ENCODE measurements around the gene PPM1N.
"Not testable (repeated sequence)": the region's sequence is repeated elsewhere in the genome, so short reads cannot be mapped to it uniquely, and the experiment has no call there.

Gene PPM1N

GRCh38 chr19:45506989-45507871 lies 9.0 kb downstream of the PPM1N start, which contains the start of gene VASP:
TSS of gene VASP (plus strand) at chr19:45507479. CDS start at chr19:45507772, 293 bp downstream.
- no peaks in the 10 kb centered on the region for H3K36me3 ChIP-seq (ENCODE audit: insufficient read depth, low read length)
- H3K4me1 ChIP-seq (ENCODE audit: insufficient read depth, low read length) = peaks cover 26% of the 10 kb centered on the region
- peak within 1 kb of the TSS; percentile 94 for H3K27ac ChIP-seq (ENCODE audit: low read depth, low read length)
- H3K9ac ChIP-seq (ENCODE audit: low read length) = peak within 1 kb of the TSS; percentile 100
- no peaks in the 10 kb centered on the region for H3K9me3 ChIP-seq (ENCODE audit: low read length)
- H3K27me3 ChIP-seq (ENCODE audit: control insufficient read depth in 1 of 2, insufficient read depth in 2 of 2, low read length in 2 of 2) = no peaks in the 10 kb centered on the region
- peak within 1 kb of the TSS; percentile 98 for H3K4me3 ChIP-seq (ENCODE audit: low read depth in 1 of 2, low read length in 2 of 2)

DNA sequence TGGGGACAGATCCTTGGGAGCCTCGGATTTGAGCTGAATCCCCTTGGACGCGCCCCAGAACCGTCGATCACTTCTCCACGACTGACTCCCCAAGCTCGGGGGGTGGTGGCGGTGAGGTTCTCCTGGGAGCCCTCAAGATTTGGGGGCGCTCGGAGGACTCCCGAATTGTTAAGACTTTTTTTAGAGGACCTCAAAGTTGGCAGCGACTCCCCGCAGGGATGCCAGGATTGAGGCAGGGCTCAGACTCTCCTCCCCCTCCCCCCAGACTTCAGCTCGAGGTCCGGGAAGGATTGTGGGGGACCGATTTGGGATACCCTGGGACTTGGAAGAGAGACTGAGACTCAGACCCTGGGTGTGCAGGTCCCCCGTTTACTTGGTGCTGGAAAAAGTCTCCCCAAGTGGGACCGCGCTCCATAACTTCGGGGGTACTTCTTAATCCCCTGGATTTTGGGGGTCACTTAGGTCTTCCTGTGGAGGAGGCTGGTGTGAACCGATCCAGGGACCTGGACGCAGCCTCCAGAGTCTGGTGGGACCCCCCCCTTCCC lies 9.7 kb downstream of the PPM1N start:
- H3K36me3 ChIP-seq (ENCODE audit: insufficient read depth, low read length) = no peaks in the 10 kb centered on the region
- peaks cover 28% of the 10 kb centered on the region for H3K4me1 ChIP-seq (ENCODE audit: insufficient read depth, low read length)
- H3K27ac ChIP-seq (ENCODE audit: low read depth, low read length) = peak overlapping the region; percentile 94
- H3K27me3 ChIP-seq (ENCODE audit: control insufficient read depth in 1 of 2, insufficient read depth in 2 of 2, low read length in 2 of 2) = no peaks in the 10 kb centered on the region
- H3K9ac ChIP-seq (ENCODE audit: low read length) = peak overlapping the region; percentile 100
- H3K9me3 ChIP-seq (ENCODE audit: low read length) = no peaks in the 10 kb centered on the region
- H3K4me3 ChIP-seq (ENCODE audit: low read depth in 1 of 2, low read length in 2 of 2) = peak overlapping the region; percentile 98

GRCh38 chr19:45508417-45508860 lies 10.2 kb downstream of the PPM1N start:
- Histone ChIP-seq H3K36me3 (ENCODE audit: insufficient read depth, low read length) (no peaks in the 10 kb centered on the region), H3K9me3 (ENCODE audit: low read length) (no peaks in the 10 kb centered on the region), H3K27me3 (ENCODE audit: control insufficient read depth in 1 of 2, insufficient read depth in 2 of 2, low read length in 2 of 2) (no peaks in the 10 kb centered on the region), H3K4me3 (ENCODE audit: low read depth in 1 of 2, low read length in 2 of 2) (peak overlapping the region; percentile 98), H3K27ac (ENCODE audit: low read depth, low read length) (peak overlapping the region; percentile 94), H3K4me1 (ENCODE audit: insufficient read depth, low read length) (peaks cover 33% of the 10 kb centered on the region), H3K9ac (ENCODE audit: low read length) (peak overlapping the region; percentile 100)

DNA sequence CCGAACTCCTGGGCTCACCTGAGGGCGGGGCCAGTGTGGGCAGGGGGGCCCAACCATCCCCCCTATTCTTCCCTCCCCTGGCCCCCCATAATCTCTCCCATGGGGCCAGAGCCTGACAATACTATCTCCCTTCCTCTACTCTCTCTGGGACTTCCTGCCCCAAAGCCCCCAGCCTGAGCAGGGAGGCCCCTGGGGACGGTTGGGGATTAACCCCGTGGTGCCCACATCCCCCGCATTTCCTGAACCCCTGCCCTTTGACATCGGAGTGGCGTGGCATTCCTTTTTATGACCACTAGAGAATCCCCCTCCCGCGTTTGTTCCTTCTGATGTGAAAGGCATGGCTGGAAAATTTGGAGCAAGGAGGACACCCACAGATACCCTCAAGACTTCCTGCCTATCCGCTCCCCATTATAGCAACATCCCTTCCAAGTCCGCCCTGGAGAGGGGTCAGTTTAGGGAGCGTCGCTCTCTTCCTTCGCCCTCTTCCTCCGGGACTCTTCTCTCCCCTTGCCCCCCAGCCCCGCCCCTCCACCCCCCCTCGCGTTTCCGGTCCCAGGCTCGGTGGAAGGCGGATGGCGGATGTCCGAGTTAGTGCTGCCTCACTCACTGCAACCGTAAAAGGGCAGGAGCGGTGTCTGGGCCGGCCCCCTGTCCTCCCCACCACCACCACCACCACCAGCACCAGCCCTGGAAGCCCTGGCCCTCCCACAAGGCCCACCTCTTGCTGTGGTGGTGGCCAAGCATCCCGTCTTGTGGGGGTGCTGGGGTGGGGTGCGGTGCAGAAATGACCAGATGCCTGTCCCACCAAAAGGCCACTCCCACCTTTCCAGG lies 10.8 kb downstream of the PPM1N start:
- H3K9me3 ChIP-seq (ENCODE audit: low read length) = no peaks in the 10 kb centered on the region
- H3K9ac ChIP-seq (ENCODE audit: low read length) = peak overlapping the region; percentile 100
- no peaks in the 10 kb centered on the region for H3K36me3 ChIP-seq (ENCODE audit: insufficient read depth, low read length)
- peak overlapping the region; percentile 98 for H3K4me3 ChIP-seq (ENCODE audit: low read depth in 1 of 2, low read length in 2 of 2)
- H3K4me1 ChIP-seq (ENCODE audit: insufficient read depth, low read length) = peaks cover 39% of the 10 kb centered on the region
- no peaks in the 10 kb centered on the region for H3K27me3 ChIP-seq (ENCODE audit: control insufficient read depth in 1 of 2, insufficient read depth in 2 of 2, low read length in 2 of 2)
- peak overlapping the region; percentile 96 for H3K27ac ChIP-seq (ENCODE audit: low read depth, low read length)

- H3K9ac ChIP-seq (ENCODE audit: low read length) = peak overlapping the region; percentile 86
- no peaks in the 10 kb centered on the region for H3K9me3 ChIP-seq (ENCODE audit: low read length)
- H3K27ac ChIP-seq (ENCODE audit: low read depth, low read length) = peak overlapping the region; percentile 96
- H3K4me3 ChIP-seq (ENCODE audit: low read depth in 1 of 2, low read length in 2 of 2) = peak overlapping the region; percentile 53 to 98
- no peaks in the 10 kb centered on the region for H3K27me3 ChIP-seq (ENCODE audit: control insufficient read depth in 1 of 2, insufficient read depth in 2 of 2, low read length in 2 of 2)
- peaks cover 45% of the 10 kb centered on the region for H3K4me1 ChIP-seq (ENCODE audit: insufficient read depth, low read length)
- no peaks in the 10 kb centered on the region for H3K36me3 ChIP-seq (ENCODE audit: insufficient read depth, low read length)
These were observed 11.4 kb downstream of the PPM1N start for GRCh38 chr19:45509692-45510015.

DNA sequence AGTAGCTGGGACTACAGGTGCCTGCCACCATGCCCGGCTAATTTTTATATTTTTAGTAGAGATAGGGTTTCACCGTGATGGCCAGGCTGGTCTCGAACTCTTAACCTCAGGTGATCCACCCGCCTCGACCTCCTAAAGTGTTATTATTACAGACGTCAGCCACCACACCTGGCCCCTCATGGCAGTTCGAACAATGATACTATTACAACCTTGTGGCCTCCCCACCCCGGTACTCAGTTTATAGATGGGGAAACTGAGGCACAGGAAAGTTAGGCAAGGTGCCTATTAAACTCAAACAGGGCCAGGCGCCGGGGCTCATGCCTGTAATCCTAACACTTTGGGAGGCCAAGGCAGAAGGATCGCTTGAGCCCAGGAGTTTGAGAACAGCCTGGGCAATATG lies 12.1 kb downstream of the PPM1N start:
- not testable (repeated sequence) for H3K27me3 ChIP-seq (ENCODE audit: control insufficient read depth in 1 of 2, insufficient read depth in 2 of 2, low read length in 2 of 2); H3K9me3 ChIP-seq (ENCODE audit: low read length); H3K36me3 ChIP-seq (ENCODE audit: insufficient read depth, low read length); H3K4me3 ChIP-seq (ENCODE audit: low read depth in 1 of 2, low read length in 2 of 2)
- Histone ChIP-seq H3K4me1 (ENCODE audit: insufficient read depth, low read length) (peaks cover 52% of the 10 kb centered on the region), H3K9ac (ENCODE audit: low read length) (peak overlapping the region; percentile 86), H3K27ac (ENCODE audit: low read depth, low read length) (peak overlapping the region; percentile 96)

- Histone ChIP-seq H3K9ac (ENCODE audit: low read length) (peak overlapping the region; percentile 30), H3K27me3 (ENCODE audit: control insufficient read depth in 1 of 2, insufficient read depth in 2 of 2, low read length in 2 of 2) (no peaks in the 10 kb centered on the region)
These were observed 12.8 kb downstream of the PPM1N start for GRCh38 chr19:45511074-45511473.

DNA sequence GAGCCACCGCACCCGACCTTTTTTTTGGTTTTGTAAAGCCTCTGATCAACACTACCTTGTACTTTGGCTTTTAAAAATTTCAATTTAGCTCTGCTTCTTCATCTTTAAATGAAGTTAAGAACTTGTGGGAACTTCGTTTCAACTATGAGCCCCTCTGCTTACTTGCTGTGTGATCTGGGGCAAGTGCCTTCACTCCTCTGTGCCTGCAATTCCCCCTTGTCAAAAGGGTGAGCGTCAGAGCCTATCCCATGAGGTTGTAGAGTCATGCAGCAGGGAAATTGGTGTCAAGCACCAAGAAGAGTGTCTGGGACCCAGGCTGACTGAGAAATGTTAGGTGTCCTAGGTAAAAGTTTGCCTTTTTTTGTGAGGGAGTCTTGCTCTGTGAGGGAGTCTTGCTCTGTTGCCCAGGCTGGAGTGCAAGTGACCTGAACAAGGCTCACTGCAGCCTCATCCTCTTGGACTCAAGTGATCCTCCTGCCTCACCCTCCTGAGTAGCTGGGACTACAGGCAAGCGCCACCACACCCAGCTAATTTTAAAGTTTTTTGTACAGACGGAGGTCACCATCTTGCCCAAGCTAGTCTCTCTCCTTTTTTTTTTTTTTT lies 14.7 kb downstream of the PPM1N start:
- no peak overlapping the region for H3K9ac ChIP-seq (ENCODE audit: low read length)
- H3K27me3 ChIP-seq (ENCODE audit: control insufficient read depth in 1 of 2, insufficient read depth in 2 of 2, low read length in 2 of 2) = no peaks in the 10 kb centered on the region
- no peaks in the 10 kb centered on the region for H3K9me3 ChIP-seq (ENCODE audit: low read length)
- no peak overlapping the region for H3K27ac ChIP-seq (ENCODE audit: low read depth, low read length)
- H3K36me3 ChIP-seq (ENCODE audit: insufficient read depth, low read length) = peaks cover 8% of the 10 kb centered on the region
- peaks cover 63% of the 10 kb centered on the region for H3K4me1 ChIP-seq (ENCODE audit: insufficient read depth, low read length)
- H3K4me3 ChIP-seq (ENCODE audit: low read depth in 1 of 2, low read length in 2 of 2) = no peak overlapping the region

More at GRCh38 chr19:45511074-45511473, 12.8 kb downstream of the PPM1N start:
- no peaks in the 10 kb centered on the region for H3K9me3 ChIP-seq (ENCODE audit: low read length)
- H3K4me3 ChIP-seq (ENCODE audit: low read depth in 1 of 2, low read length in 2 of 2) = no peak overlapping the region
- peak overlapping the region; percentile 4 for H3K27ac ChIP-seq (ENCODE audit: low read depth, low read length)
- H3K36me3 ChIP-seq (ENCODE audit: insufficient read depth, low read length) = peaks cover 5% of the 10 kb centered on the region
- H3K4me1 ChIP-seq (ENCODE audit: insufficient read depth, low read length) = peaks cover 59% of the 10 kb centered on the region

DNA sequence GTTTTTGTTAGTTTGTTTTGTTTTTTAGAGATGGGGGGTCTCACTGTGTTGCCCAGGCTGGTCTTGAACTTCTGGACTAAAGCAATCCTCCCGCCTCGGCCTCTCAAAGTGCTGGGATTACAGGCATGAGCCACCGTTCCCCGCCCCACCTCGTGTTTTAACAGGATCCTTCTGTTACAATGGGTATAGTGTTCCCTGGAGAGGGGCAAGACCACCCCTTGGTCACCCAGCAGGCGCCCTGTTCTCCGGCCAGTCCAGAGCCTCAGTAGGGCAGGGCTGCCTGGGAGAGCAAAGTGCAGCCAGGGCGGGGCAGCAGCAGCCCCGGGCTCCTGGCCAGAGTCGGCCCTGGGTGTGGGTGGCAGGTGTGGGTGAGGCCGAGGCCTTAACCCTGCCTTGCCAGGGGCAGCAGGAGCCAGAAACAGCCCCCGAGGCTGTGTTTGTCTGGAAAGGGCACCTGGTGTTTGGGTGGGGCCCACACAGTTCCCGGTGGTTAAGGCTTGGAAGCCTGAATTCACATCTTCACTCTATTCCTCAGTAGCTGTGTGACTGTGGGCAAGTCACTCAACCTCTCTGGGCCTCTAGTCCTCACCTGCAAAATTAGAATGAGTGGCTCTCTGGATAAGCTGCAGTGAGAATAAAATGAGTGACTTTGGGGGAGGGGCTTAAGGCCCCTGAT lies 16.3 kb downstream of the PPM1N start:
- Histone ChIP-seq H3K27ac (ENCODE audit: low read depth, low read length) (peak overlapping the region; percentile 54), H3K4me1 (ENCODE audit: insufficient read depth, low read length) (peaks cover 61% of the 10 kb centered on the region), H3K4me3 (ENCODE audit: low read depth in 1 of 2, low read length in 2 of 2) (no peak overlapping the region), H3K27me3 (ENCODE audit: control insufficient read depth in 1 of 2, insufficient read depth in 2 of 2, low read length in 2 of 2) (no peaks in the 10 kb centered on the region), H3K9me3 (ENCODE audit: low read length) (no peaks in the 10 kb centered on the region), H3K9ac (ENCODE audit: low read length) (no peak overlapping the region), H3K36me3 (ENCODE audit: insufficient read depth, low read length) (peaks cover 13% of the 10 kb centered on the region)

- Histone ChIP-seq H3K9me3 (ENCODE audit: low read length) (no peaks in the 10 kb centered on the region), H3K9ac (ENCODE audit: low read length) (no peak overlapping the region), H3K4me1 (ENCODE audit: insufficient read depth, low read length) (peaks cover 55% of the 10 kb centered on the region), H3K27me3 (ENCODE audit: control insufficient read depth in 1 of 2, insufficient read depth in 2 of 2, low read length in 2 of 2) (no peaks in the 10 kb centered on the region), H3K27ac (ENCODE audit: low read depth, low read length) (peak overlapping the region; percentile 54), H3K36me3 (ENCODE audit: insufficient read depth, low read length) (peaks cover 16% of the 10 kb centered on the region), H3K4me3 (ENCODE audit: low read depth in 1 of 2, low read length in 2 of 2) (no peak overlapping the region)
These were observed 16.9 kb downstream of the PPM1N start for GRCh38 chr19:45515081-45515624.

Data from muscle layer of colon (tissue), 2 donors.